K562 (cell line): Measurements from ENCODE around the gene ARHGAP10. TPM values are rescaled to one million over a fixed set of nuclear protein-coding genes. Genes with fewer than 3 reads are reported as not detected.

Source experiments
- ATAC-seq: fragments of 200-7000 bp; cut with Tn5 transposase; 3 replicates; pipeline ENCODE4 v1.9.1; 2020; ENCODE audit warnings: moderate library complexity
- BruUV-seq: library from RNA; stranded (reverse); fragments of 400-500 nt; replicated peaks from 2 replicates; lab custom pipeline; 2021; lab: Mats Ljungman, UMichigan
- CTCF ChIA-PET: fragments of 300-600 bp; formaldehyde crosslinking; extraction: SDS; loops from one replicate; lab custom pipeline; 2021; ENCODE audit warnings: low intra/inter-chr PET ratio; lab: Yijun Ruan, JAX
- POLR2A ChIA-PET: fragments of 300-600, 350-650 bp; sonication (Branson Sonifier 250); formaldehyde crosslinking; extraction: SDS; loops from one replicate; lab custom pipeline; 2021; ENCODE audit warnings: antibody characterized with exemption, inconsistent platforms; lab: Yijun Ruan, JAX
- DNase-seq, 4 experiments: peaks; one replicate each; pipeline versions ENCODE4 v3.0.0 to v3.0.0-alpha.2; 2011 to 2018; ENCODE audit warnings: low spot score in 3 of 4, mixed read lengths in 3 of 4; ENCODE audit errors: extremely low read depth in 1 of 4
- FAIRE-seq: peaks from 2 replicates; lab custom pipeline; 2011; peaks lifted over from hg19 to GRCh38; lab: Jason Lieb, UNC
- H2AFZ ChIP-seq: 2 replicates; pipeline ENCODE4 v1.6.0; 2011; ENCODE audit warnings: low read depth, low read length, control low read depth, inconsistent platforms
- H3K27ac ChIP-seq: fragments of 200-600 bp; 3 replicates; pipeline ENCODE4 v1.8.0; 2011; ENCODE audit warnings: low read depth, mild to moderate bottlenecking, control low read depth, inconsistent platforms, low read length, moderate library complexity, mixed read lengths; ENCODE audit errors: extremely low read depth
- H3K27me3 ChIP-seq, 2 experiments: fragments of 300-600 bp in 1 of 2; 2 replicates in 1 of 2; 3 replicates in 1 of 2; pipeline versions ENCODE4 v1.6.0 to v1.8.0; 2011; ENCODE audit warnings: inconsistent platforms in 2 of 2, low read length in 2 of 2, mild to moderate bottlenecking in 1 of 2, mixed read lengths in 1 of 2, moderate library complexity in 1 of 2; ENCODE audit not compliant: control insufficient read depth in 2 of 2, insufficient read depth in 2 of 2
- H3K36me3 ChIP-seq: fragments of 300-600 bp; 3 replicates; pipeline ENCODE4 v1.8.0; 2011; ENCODE audit warnings: mild to moderate bottlenecking, low read length, inconsistent platforms; ENCODE audit not compliant: control insufficient read depth, insufficient read depth
- H3K4me1 ChIP-seq, 2 experiments: fragments of 200-600 bp in 1 of 2; replicated peaks in 1 of 2; 2 replicates in 1 of 2; 3 replicates in 1 of 2; pipeline versions ENCODE4 v1.5.1 to v1.8.0; 2011; ENCODE audit warnings: inconsistent platforms in 2 of 2, low read length in 2 of 2, mild to moderate bottlenecking in 1 of 2, mixed read lengths in 1 of 2, moderate library complexity in 1 of 2; ENCODE audit not compliant: control insufficient read depth in 2 of 2, insufficient read depth in 2 of 2
- H3K4me2 ChIP-seq: 2 replicates; pipeline ENCODE4 v1.6.1; 2011; ENCODE audit warnings: low read length, control low read depth, inconsistent platforms, mixed read lengths; ENCODE audit not compliant: insufficient read depth
- H3K4me3 ChIP-seq: fragments of 200-600 bp; sonication (generic), shearing (Covaris generic); 2 replicates; pipeline ENCODE4 v1.5.1; 2016; ENCODE audit warnings: control low read depth, inconsistent platforms
- H3K79me2 ChIP-seq: fragments of 200-600 bp; 3 replicates; pipeline ENCODE4 v1.8.0; 2011; ENCODE audit warnings: low read length, inconsistent platforms; ENCODE audit not compliant: control insufficient read depth, insufficient read depth
- H3K9ac ChIP-seq, 2 experiments: 2 replicates each; pipeline versions ENCODE4 v1.6.0 to v1.6.1; 2011; ENCODE audit warnings: low read depth in 2 of 2, low read length in 2 of 2, control low read depth in 1 of 2, inconsistent platforms in 1 of 2, mild to moderate bottlenecking in 1 of 2, mixed read lengths in 1 of 2; ENCODE audit not compliant: insufficient read depth in 1 of 2
- H3K9me1 ChIP-seq: one replicate; pipeline ENCODE4 v1.6.0; 2011; ENCODE audit warnings: inconsistent platforms, mild to moderate bottlenecking, low read length, moderate library complexity; ENCODE audit not compliant: control insufficient read depth, insufficient read depth
- H3K9me3 ChIP-seq: replicated peaks from 2 replicates; pipeline ENCODE4 v1.5.1; 2011; ENCODE audit warnings: low read depth, low read length, inconsistent platforms; ENCODE audit not compliant: control insufficient read depth, insufficient read depth
- H4K20me1 ChIP-seq: replicated peaks from 2 replicates; pipeline ENCODE4 v1.6.1; 2011; ENCODE audit warnings: low read length, inconsistent platforms, mixed read lengths; ENCODE audit not compliant: control insufficient read depth, insufficient read depth
- ADNP ChIP-seq: fragments of 200-800 bp; sonication (Bioruptor generic); IDR thresholded peaks from 2 replicates; pipeline ENCODE4 v1.6.1; 2016; ENCODE audit warnings: missing genetic modification characterization, missing compliant biosample characterization
- ATF7 ChIP-seq: fragments of 450-650 bp; IDR thresholded peaks from 2 replicates; pipeline ENCODE4 v1.7.1; 2014; ENCODE audit warnings: mild to moderate bottlenecking, moderate library complexity
- CBFA2T3 ChIP-seq: fragments of 450-650 bp; IDR thresholded peaks from 2 replicates; pipeline ENCODE4 v1.6.1; 2017
- CHD7 ChIP-seq: fragments of 200-600 bp; sonication (generic); IDR thresholded peaks from one replicate; pipeline ENCODE4 v1.6.1; 2012; ENCODE audit warnings: mild to moderate bottlenecking, low read depth, low read length, inconsistent platforms
- E2F4 ChIP-seq: sonication (generic); formaldehyde crosslinking; IDR thresholded peaks from 2 replicates; pipeline ENCODE4 v1.8.0; 2022; ENCODE audit warnings: mild to moderate bottlenecking, low read depth, missing genetic modification reagents
- ILF3 ChIP-seq: fragments of 450-650 bp; IDR thresholded peaks from 2 replicates; pipeline ENCODE4 v1.6.1; 2018; ENCODE audit warnings: antibody characterized with exemption, mild to moderate bottlenecking, moderate library complexity, borderline replicate concordance
- IRF1 ChIP-seq: sonication (generic); formaldehyde crosslinking; IDR thresholded peaks from 2 replicates; pipeline ENCODE4 v1.8.0; 2022; ENCODE audit warnings: missing genetic modification reagents, mild to moderate bottlenecking, borderline replicate concordance
- NBN ChIP-seq: fragments of 450-650 bp; IDR thresholded peaks from 2 replicates; pipeline ENCODE4 v1.6.1; 2016; ENCODE audit warnings: low read depth, mild to moderate bottlenecking
- NEUROD1 ChIP-seq: fragments of 150-350 bp; IDR thresholded peaks from 2 replicates; pipeline ENCODE4 v1.6.1; 2014; ENCODE audit warnings: borderline replicate concordance, low read length, low read depth; ENCODE audit not compliant: partially characterized antibody
- TAL1 ChIP-seq: fragments of 450-650 bp; IDR thresholded peaks from 2 replicates; pipeline ENCODE4 v1.6.1; 2016; ENCODE audit warnings: mild to moderate bottlenecking
- ZNF764 ChIP-seq: fragments of 250-450 bp; sonication (Bioruptor Pico); IDR thresholded peaks from 2 replicates; pipeline ENCODE4 v1.4.0; 2020; ENCODE audit warnings: low read depth, mild to moderate bottlenecking, moderate library complexity
- WGBS: fragments of 100-300 bp; shearing (Covaris generic); methylation state at CpG from one replicate; pipeline ENCODE4 v1.1.6; 2016; ENCODE audit warnings: low coverage, mixed read lengths; ENCODE audit not compliant: insufficient coverage; ENCODE audit errors: missing lambda C conversion rate; 5-methylcytosine and 5-hydroxymethylcytosine counted together
- in situ Hi-C: fragments of 300-500 bp; cut with MboI; formaldehyde crosslinking; loops from 4 replicates; pipeline ENCODE4 v1.15.0; 2018; ENCODE audit warnings: inconsistent platforms, mixed read lengths
- intact Hi-C: fragments of 100-400 bp; cut with micrococcal nuclease; formaldehyde crosslinking; loops from 2 replicates; pipeline ENCODE4 v1.14.2; 2022
- polyA plus RNA-seq, 8 experiments: library from polyadenylated mRNA; depleted of rRNA in 4 of 8; stranded (reverse) in 5 of 8; unstranded in 3 of 8; fragments of >200 nt; fragmentation: Nextera tagmentation in 2 of 8; fragmentation: Illumina TruSeq in 1 of 8; extraction: Ambion mirVana in 2 of 8; extraction: Trizol in 1 of 8; gene quantifications; 2 replicates each; pipeline versions ENCODE4 v1.2.1 to v1.2.3, GENCODE V29; 2011 to 2014; ENCODE audit warnings: inconsistent platforms in 1 of 8, missing spikeins in 1 of 8
- total RNA-seq, 7 experiments: library from RNA; depleted of rRNA in 6 of 7; stranded (reverse); fragments of >200 nt in 6 of 7; fragmentation: Illumina TruSeq in 2 of 7; extraction: Trizol in 2 of 7; gene quantifications; 2 replicates each; pipeline versions ENCODE4 v1.2.1 to v1.2.3, GENCODE V29; 2011 to 2021; ENCODE audit warnings: low replicate concordance in 1 of 7

Gene ARHGAP10
- total and polyA plus RNA-seq, 9 of the 15 experiments (the other 6 are each of a cell fraction or from before 2014, with no cell fraction given), result 0.03 to 0.22 (median 0.06) TPM; not detected in 3

GRCh38 chr4:147768113-147768512 lies 36.2 kb downstream of the ARHGAP10 start:
- H3K9me3 ChIP-seq, result no peaks in the 10 kb centered on the region
- H3K79me2 ChIP-seq, result no peaks in the 10 kb centered on the region
- H2AFZ ChIP-seq, result no peak overlapping the region
- no TSS peak for BruUV-seq
- CTCF ChIA-PET, result no interaction called here
- H3K4me1 ChIP-seq, result no peaks in the 10 kb centered on the region
- no peaks in the 10 kb centered on the region; a peak in 2 of 5 replicates for H3K27me3 ChIP-seq
- H3K27ac ChIP-seq, result no peak overlapping the region
- in situ Hi-C loops (no loop called here), intact Hi-C loops (no loop called here)
- H3K9me1 ChIP-seq, result no peaks in the 10 kb centered on the region
- H3K4me2 ChIP-seq, result no peak overlapping the region
- H3K4me3 ChIP-seq, result no peak overlapping the region
- DNase-seq (no peak), FAIRE-seq (no peak), ATAC-seq (no peak)
- H3K9ac ChIP-seq, result no peak overlapping the region
- no peaks in the 10 kb centered on the region for H3K36me3 ChIP-seq
- no peaks in the 10 kb centered on the region for H4K20me1 ChIP-seq
- POLR2A ChIA-PET, result no interaction called here
- 0% methylated on average over 4 of the region's 4 CpGs for WGBS
- no peak for TF ChIP-seq ADNP
- no peak for TF ChIP-seq NEUROD1
- no peak for TF ChIP-seq CBFA2T3
- no peak for TF ChIP-seq IRF1 (CRISPR knock-in tag)
- no peak for TF ChIP-seq TAL1
- TF ChIP-seq CHD7, result no peak
- no peak for TF ChIP-seq ILF3
- TF ChIP-seq NBN, result no peak
- no peak for TF ChIP-seq ATF7
- TF ChIP-seq ZNF764 (CRISPR knock-in tag), result no peak
- TF ChIP-seq E2F4 (CRISPR knock-in tag), result no peak
